HEK293T (cell line): ENCODE measurements around the gene DNAH9.

Source experiments
- CTCF ChIA-PET: fragments of 350-600 bp; formaldehyde crosslinking; extraction: SDS; loops from one replicate; lab custom pipeline; 2021; ENCODE audit warnings: antibody characterized with exemption, inconsistent platforms; lab: Yijun Ruan, JAX
- POLR2A ChIA-PET: fragments of 350-600 bp; formaldehyde crosslinking; extraction: SDS; loops from one replicate; lab custom pipeline; 2020; ENCODE audit warnings: antibody characterized with exemption, inconsistent platforms; lab: Yijun Ruan, JAX
- DNase-seq: peaks from one replicate; pipeline ENCODE4 v3.0.0; 2012; ENCODE audit warnings: mixed read lengths; ENCODE audit errors: extremely low spot score
- ARNT ChIP-seq: fragments of 450-650 bp; IDR thresholded peaks from 2 replicates; pipeline ENCODE4 v1.6.1; 2017; ENCODE audit warnings: mild to moderate bottlenecking
- BHLHE40 ChIP-seq: fragments of 450-650 bp; IDR thresholded peaks from 2 replicates; pipeline ENCODE4 v1.6.1; 2016; ENCODE audit warnings: mild to moderate bottlenecking, moderate library complexity, borderline replicate concordance
- CTBP1 ChIP-seq: fragments of 450-650 bp; IDR thresholded peaks from 2 replicates; pipeline ENCODE4 v1.6.1; 2016; ENCODE audit warnings: borderline replicate concordance
- ELF4 ChIP-seq: fragments of 450-650 bp; IDR thresholded peaks from 2 replicates; pipeline ENCODE4 v1.6.1; 2017; ENCODE audit warnings: antibody characterized with exemption
- FOXA1 ChIP-seq: fragments of 450-650 bp; IDR thresholded peaks from 2 replicates; pipeline ENCODE4 v1.6.1; 2016; ENCODE audit warnings: mild to moderate bottlenecking
- FOXK2 ChIP-seq: fragments of 450-650 bp; IDR thresholded peaks from 2 replicates; pipeline ENCODE4 v1.6.1; 2016; ENCODE audit warnings: mild to moderate bottlenecking
- FOXM1 ChIP-seq: fragments of 450-650 bp; IDR thresholded peaks from 2 replicates; pipeline ENCODE4 v1.6.1; 2017; ENCODE audit warnings: mild to moderate bottlenecking, borderline replicate concordance
- HDGF ChIP-seq: fragments of 450-650 bp; IDR thresholded peaks from 2 replicates; pipeline ENCODE4 v1.6.1; 2017; ENCODE audit warnings: antibody characterized with exemption, borderline replicate concordance
- L3MBTL2 ChIP-seq: fragments of 450-650 bp; conservative IDR thresholded peaks from 2 replicates; pipeline ENCODE4 v1.6.1; 2016; ENCODE audit warnings: mild to moderate bottlenecking
- LEF1 ChIP-seq: fragments of 450-650 bp; IDR thresholded peaks from 2 replicates; pipeline ENCODE4 v1.6.1; 2017; ENCODE audit warnings: mild to moderate bottlenecking, borderline replicate concordance
- NFRKB ChIP-seq: fragments of 450-650 bp; IDR thresholded peaks from 2 replicates; pipeline ENCODE4 v1.6.1; 2016; ENCODE audit warnings: mild to moderate bottlenecking, moderate library complexity
- SP1 ChIP-seq: fragments of 450-650 bp; IDR thresholded peaks from 2 replicates; pipeline ENCODE4 v1.6.1; 2017
- SUZ12 ChIP-seq: fragments of 450-650 bp; IDR thresholded peaks from 2 replicates; pipeline ENCODE4 v1.6.1; 2016; ENCODE audit warnings: mild to moderate bottlenecking
- TARDBP ChIP-seq: fragments of 450-650 bp; IDR thresholded peaks from 2 replicates; pipeline ENCODE4 v1.6.1; 2016
- ZNF384 ChIP-seq: fragments of 450-650 bp; IDR thresholded peaks from 2 replicates; pipeline ENCODE4 v1.6.1; 2016
- TF ChIP-seq, protein P1 (sequence below): fragments of 450-650 bp; IDR thresholded peaks from 2 replicates; pipeline ENCODE4 v1.6.1; 2016

DNAH9 gene

DNA sequence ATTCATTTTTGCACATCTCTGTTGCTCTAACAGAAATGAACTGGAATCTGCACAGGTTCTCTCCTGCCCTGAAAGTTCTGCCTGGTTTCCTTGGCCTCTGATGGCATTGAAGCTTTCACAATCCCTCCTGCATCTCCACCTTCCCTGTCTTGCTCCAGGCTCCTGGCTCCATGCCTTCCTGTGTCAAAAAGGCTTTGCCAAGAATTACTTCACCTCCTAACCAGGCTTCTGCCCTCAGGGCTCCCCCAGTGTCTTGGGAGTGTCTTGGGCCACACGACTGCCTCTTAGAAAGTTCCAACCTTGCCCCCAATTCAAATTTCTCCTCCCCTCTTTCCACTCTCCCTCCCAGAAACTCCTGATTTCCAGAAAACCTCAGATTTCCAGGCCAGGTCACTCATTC lies 37.0 kb upstream of the DNAH9 start:
- DNase-seq, result no peak
- POLR2A ChIA-PET, result no interaction called here
- TF ChIP-seq FOXK2 (no peak), L3MBTL2 (no peak), CTBP1 (no peak), NFRKB (no peak), TARDBP (no peak), ZNF384 (no peak), HDGF (no peak)
- CTCF ChIA-PET, result no interaction called here

DNA sequence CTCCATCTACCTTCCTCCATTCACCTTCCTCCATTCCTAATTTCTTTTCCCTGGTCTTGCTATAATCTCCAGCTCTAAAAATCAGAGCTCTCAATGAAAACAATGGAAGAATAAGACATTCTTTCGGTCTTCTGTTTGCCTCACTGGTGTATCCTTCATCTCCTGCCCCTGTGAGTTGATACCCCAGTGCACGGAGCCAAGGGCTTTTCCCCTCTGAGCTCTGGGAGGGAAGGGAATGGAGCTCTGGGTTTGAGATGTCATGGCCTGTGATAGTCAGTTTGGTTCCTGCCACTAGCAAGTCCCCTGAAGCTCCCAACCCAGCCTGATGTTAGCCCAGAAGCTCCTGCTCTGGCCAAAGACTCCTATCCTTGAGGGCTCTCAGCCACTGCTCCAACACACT lies 36.6 kb upstream of the DNAH9 start:
- ChIA-PET POLR2A (no interaction called here), CTCF (no interaction called here)
- no peak for DNase-seq
- TF ChIP-seq ELF4 (no peak), CTBP1 (no peak), SUZ12 (no peak), ARNT (no peak), BHLHE40 (no peak), TARDBP (no peak), FOXA1 (no peak), LEF1 (no peak), SP1 (no peak), ZNF384 (no peak)

DNA sequence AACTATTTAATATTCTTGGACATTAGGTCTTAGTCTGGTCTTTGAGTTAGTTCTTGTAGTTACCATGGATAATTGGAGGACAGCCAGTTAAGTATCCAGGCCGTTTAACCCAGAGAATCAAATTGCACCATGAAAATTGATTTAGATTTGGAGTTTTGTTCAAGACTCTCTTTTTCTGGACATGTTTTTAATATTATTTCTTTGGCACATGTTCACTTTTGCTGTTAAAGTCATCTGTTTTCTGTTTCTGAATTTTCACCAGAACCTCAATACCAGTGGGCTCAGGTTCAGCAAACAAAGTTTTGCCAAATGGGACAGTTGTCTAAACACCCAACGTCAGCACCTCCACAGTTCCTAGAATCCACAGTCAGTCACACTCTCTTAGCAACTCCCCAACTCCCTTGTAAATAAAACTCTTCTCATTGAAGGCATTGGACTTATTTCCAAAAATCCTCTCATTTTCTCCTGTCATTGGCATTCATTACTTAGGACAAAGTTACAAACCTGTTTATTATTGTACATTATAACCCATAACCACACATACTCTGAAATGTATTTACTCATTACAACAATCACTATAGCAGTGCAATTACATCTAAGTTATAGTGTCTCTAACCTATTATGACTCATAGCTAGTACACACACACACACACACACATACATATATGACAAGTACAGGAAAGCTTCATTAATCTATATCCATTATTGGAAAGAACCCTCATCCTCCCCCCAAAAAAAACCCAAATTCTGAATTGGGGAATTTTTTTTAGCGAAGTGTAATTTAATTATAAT lies 33.5 kb upstream of the DNAH9 start:
- CTCF ChIA-PET, result no interaction called here
- DNase-seq, result no peak
- POLR2A ChIA-PET, result no interaction called here
- TF ChIP-seq SP1 (no peak), HDGF (no peak), ELF4 (no peak), CTBP1 (no peak), FOXK2 (no peak), TARDBP (no peak)
- TF ChIP-seq, protein P1, sequence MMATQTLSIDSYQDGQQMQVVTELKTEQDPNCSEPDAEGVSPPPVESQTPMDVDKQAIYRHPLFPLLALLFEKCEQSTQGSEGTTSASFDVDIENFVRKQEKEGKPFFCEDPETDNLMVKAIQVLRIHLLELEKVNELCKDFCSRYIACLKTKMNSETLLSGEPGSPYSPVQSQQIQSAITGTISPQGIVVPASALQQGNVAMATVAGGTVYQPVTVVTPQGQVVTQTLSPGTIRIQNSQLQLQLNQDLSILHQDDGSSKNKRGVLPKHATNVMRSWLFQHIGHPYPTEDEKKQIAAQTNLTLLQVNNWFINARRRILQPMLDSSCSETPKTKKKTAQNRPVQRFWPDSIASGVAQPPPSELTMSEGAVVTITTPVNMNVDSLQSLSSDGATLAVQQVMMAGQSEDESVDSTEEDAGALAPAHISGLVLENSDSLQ, result no peak

DNA sequence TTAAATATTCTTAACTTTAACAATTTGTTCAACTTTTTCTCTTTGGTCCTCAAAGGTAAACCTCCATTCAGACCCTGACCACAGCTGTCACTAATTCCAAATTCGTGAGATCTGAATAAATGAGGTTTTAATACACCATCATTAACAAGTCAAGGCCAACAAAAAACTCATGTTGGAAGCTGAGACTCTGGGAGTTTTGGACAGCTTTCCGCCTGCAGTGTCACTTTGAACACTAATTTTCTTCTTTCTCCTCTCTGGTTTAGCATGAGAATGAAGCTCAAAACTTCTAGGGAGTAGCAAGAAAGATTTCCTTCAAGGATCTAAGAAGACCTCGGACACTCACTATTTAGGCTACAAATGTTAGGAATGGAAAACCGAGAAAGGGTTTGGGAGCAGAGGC lies 32.7 kb upstream of the DNAH9 start:
- DNase-seq, result no peak
- CTCF ChIA-PET, result no interaction called here
- POLR2A ChIA-PET, result no interaction called here
- TF ChIP-seq HDGF (no peak), FOXA1 (no peak), ARNT (no peak), TARDBP (no peak), FOXK2 (no peak), SUZ12 (no peak), ZNF384 (no peak), SP1 (no peak), BHLHE40 (no peak), CTBP1 (no peak), LEF1 (no peak), FOXM1 (no peak)
- TF ChIP-seq, protein P1, result no peak

DNA sequence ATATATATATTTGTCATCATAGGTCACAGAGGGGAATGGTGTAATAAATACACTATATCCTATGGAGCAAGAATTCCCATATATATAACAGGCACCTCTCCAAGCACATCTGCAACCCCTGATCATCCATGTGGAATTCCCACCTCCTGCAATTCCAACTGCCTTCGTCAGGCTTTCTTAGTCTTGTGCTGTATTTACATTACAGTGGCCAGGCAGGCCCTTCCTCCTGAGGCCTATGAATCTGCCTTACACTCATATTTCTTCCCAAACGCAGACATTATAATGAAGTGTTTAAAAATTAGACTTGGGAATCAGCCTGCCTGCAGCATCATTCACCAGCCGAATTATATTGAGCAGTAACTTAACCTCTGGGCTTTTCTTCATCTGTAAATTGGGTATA lies 19.3 kb upstream of the DNAH9 start:
- no peak for DNase-seq
- ChIA-PET CTCF (no interaction called here), POLR2A (no interaction called here)
- TF ChIP-seq FOXA1, result no peak
- TF ChIP-seq NFRKB, result no peak
- TF ChIP-seq, protein P1, result no peak
- no peak for TF ChIP-seq HDGF
- TF ChIP-seq CTBP1, result no peak
- TF ChIP-seq TARDBP, result no peak
- no peak for TF ChIP-seq SUZ12
- TF ChIP-seq FOXM1, result no peak
- TF ChIP-seq LEF1, result no peak
- TF ChIP-seq ZNF384, result no peak
- TF ChIP-seq BHLHE40, result no peak
- no peak for TF ChIP-seq L3MBTL2
- TF ChIP-seq SP1, result no peak
- TF ChIP-seq ARNT, result no peak
- no peak for TF ChIP-seq FOXK2
- TF ChIP-seq ELF4, result no peak

DNA sequence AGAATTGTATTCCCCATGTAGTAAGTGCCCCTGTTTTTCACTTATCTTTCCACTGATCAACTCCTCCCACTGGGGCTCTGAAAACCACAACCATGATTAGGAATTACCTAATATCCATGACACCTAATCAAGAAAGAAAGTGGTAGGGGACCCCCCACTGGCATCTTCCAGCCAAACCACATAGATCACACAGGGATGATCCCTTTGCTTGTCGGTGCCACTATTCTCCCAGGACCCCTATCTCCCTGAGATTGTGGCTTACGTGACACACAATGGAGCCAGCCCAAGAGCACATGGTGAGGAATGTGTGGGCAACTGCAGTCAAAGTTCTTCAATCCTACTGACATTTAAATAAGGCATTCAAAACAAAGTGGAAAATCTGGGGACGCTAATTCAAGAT lies 17.6 kb upstream of the DNAH9 start:
- DNase-seq, result no peak
- TF ChIP-seq FOXA1, result no peak
- no peak for TF ChIP-seq FOXK2
- TF ChIP-seq LEF1, result no peak
- no peak for TF ChIP-seq BHLHE40
- TF ChIP-seq SUZ12, result no peak
- TF ChIP-seq TARDBP, result no peak
- no peak for TF ChIP-seq NFRKB
- TF ChIP-seq L3MBTL2, result no peak
- TF ChIP-seq ARNT, result no peak
- no peak for TF ChIP-seq CTBP1
- no peak for TF ChIP-seq HDGF
- TF ChIP-seq FOXM1, result no peak
- TF ChIP-seq SP1, result no peak
- no peak for TF ChIP-seq ELF4
- TF ChIP-seq ZNF384, result no peak
- ChIA-PET POLR2A (no interaction called here), CTCF (no interaction called here)

DNA sequence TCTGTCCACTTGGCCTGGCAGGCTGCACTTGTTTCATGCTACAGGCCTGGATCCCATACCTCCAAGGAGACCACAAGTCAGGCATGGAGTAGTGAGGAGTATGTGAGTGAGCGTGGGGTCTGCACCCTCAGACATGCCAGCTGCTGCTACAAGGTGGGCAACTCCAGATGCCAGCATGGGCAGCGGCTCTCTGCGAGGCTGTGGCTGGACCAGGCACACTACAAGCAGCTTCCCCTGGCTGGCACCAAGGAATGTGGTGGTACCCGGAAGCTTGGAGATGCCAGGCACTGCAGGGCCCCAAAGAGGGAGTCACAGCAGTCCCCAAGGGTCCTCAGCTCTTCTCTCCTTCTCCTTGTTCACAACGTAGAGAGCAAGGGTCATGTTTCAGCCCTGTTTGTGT lies 16.1 kb upstream of the DNAH9 start:
- ChIA-PET POLR2A (no interaction called here), CTCF (no interaction called here)
- TF ChIP-seq BHLHE40, result no peak
- no peak for TF ChIP-seq ZNF384
- no peak for TF ChIP-seq HDGF
- TF ChIP-seq FOXA1, result no peak
- no peak for TF ChIP-seq NFRKB
- no peak for TF ChIP-seq CTBP1
- no peak for TF ChIP-seq L3MBTL2
- TF ChIP-seq SP1, result no peak
- TF ChIP-seq FOXM1, result no peak
- TF ChIP-seq, protein P1, result no peak
- TF ChIP-seq ELF4, result no peak
- no peak for TF ChIP-seq LEF1
- DNase-seq, result no peak
